Sigmoid colon (tissue), 4 donors: ENCODE data around the gene COPB2.

Experiments
- EP300 ChIP-seq, 4 donors: sonication (generic); formaldehyde crosslinking; IDR thresholded peaks; one replicate each; pipeline ENCODE4 v1.6.1; 2017; ENCODE audit warnings: antibody characterized with exemption in 4 of 4
- POLR2A ChIP-seq, 2 donors: fragments of 450-650 bp; IDR thresholded peaks; one replicate each; pipeline ENCODE4 v1.6.1; 2016; ENCODE audit warnings: antibody characterized with exemption in 2 of 2, mild to moderate bottlenecking in 2 of 2, moderate library complexity in 2 of 2
- TF ChIP-seq, protein P1 (sequence below), 4 experiments: fragments of 450-650 bp in 3 of 4; fragments of 200-600 bp in 1 of 4; IDR thresholded peaks; one replicate each; pipeline ENCODE4 v1.5.1; 2016 to 2019; ENCODE audit warnings: antibody characterized with exemption in 4 of 4, mild to moderate bottlenecking in 3 of 4, moderate library complexity in 2 of 4

DNA sequence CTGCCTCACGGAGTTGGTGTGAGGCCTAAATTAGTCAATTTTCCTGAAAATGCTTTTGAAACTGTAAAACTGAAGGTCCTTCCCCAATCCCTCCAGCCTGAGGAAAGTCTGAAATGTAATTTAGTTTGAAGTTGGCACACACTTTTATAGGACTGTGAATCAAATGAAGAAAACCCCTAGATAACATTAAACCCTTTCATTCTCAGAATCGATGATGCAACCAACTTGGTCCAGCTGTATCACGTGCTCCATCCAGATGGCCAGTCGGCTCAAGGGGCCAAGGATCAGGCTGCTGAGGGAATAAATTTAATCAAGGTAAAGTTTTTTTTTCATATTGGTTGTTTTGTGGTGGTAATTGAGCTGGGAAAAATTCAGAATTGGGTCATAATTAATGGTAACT, 34.0 kb downstream of the COPB2 start:
- TF ChIP-seq POLR2A (IDR thresholded peaks at IDR 0.05), result no peak
- TF ChIP-seq, protein P1, sequence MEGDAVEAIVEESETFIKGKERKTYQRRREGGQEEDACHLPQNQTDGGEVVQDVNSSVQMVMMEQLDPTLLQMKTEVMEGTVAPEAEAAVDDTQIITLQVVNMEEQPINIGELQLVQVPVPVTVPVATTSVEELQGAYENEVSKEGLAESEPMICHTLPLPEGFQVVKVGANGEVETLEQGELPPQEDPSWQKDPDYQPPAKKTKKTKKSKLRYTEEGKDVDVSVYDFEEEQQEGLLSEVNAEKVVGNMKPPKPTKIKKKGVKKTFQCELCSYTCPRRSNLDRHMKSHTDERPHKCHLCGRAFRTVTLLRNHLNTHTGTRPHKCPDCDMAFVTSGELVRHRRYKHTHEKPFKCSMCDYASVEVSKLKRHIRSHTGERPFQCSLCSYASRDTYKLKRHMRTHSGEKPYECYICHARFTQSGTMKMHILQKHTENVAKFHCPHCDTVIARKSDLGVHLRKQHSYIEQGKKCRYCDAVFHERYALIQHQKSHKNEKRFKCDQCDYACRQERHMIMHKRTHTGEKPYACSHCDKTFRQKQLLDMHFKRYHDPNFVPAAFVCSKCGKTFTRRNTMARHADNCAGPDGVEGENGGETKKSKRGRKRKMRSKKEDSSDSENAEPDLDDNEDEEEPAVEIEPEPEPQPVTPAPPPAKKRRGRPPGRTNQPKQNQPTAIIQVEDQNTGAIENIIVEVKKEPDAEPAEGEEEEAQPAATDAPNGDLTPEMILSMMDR (IDR thresholded peaks at IDR 0.05), result no peak
- TF ChIP-seq EP300 (IDR thresholded peaks at IDR 0.05), result no peak
